Sigmoid colon (tissue), 7 donors: Measurements from ENCODE around the gene NTRK3. TPM values are rescaled to one million over a fixed set of nuclear protein-coding genes. Genes with fewer than 3 reads are reported as not detected.

Source experiments
- DNase-seq: peaks from one replicate; pipeline ENCODE4 v3.0.0-alpha.2; 2019
- H3K27ac ChIP-seq, 4 donors: fragments of 200-600 bp; sonication (generic); one replicate each; pipeline ENCODE4 v1.5.1; 2016 to 2019; ENCODE audit warnings: mild to moderate bottlenecking in 1 of 4
- H3K27me3 ChIP-seq, 3 donors: fragments of 200-600 bp; sonication (generic); one replicate each; pipeline ENCODE4 v1.5.1; 2019; ENCODE audit warnings: mild to moderate bottlenecking in 1 of 3
- H3K36me3 ChIP-seq, 4 donors: fragments of 200-600 bp; sonication (generic); one replicate each; pipeline ENCODE4 v1.5.1; 2016 to 2019
- H3K4me1 ChIP-seq, 4 donors: fragments of 200-600 bp; sonication (generic); one replicate each; pipeline ENCODE4 v1.5.1; 2017 to 2019
- H3K4me3 ChIP-seq, 4 donors: fragments of 200-600 bp; sonication (generic); one replicate each; pipeline ENCODE4 v1.5.1; 2017 to 2019; ENCODE audit warnings: mild to moderate bottlenecking in 2 of 4, moderate library complexity in 1 of 4
- H3K9me3 ChIP-seq, 4 donors: fragments of 200-600 bp in 3 of 4; sonication (generic) in 3 of 4; one replicate each; pipeline versions ENCODE4 v1.5.1 to v1.6.1; 2013 to 2019
- EP300 ChIP-seq, 4 donors: sonication (generic); formaldehyde crosslinking; IDR thresholded peaks; one replicate each; pipeline ENCODE4 v1.6.1; 2017; ENCODE audit warnings: antibody characterized with exemption in 4 of 4
- POLR2A ChIP-seq, 2 donors: fragments of 450-650 bp; IDR thresholded peaks; one replicate each; pipeline ENCODE4 v1.6.1; 2016; ENCODE audit warnings: antibody characterized with exemption in 2 of 2, mild to moderate bottlenecking in 2 of 2, moderate library complexity in 2 of 2
- POLR2AphosphoS5 ChIP-seq, 4 donors: sonication (generic); formaldehyde crosslinking; IDR thresholded peaks; one replicate each; pipeline ENCODE4 v1.6.1; 2017; ENCODE audit warnings: antibody characterized with exemption in 4 of 4
- WGBS, 2 donors: extraction: QIAGEN DNeasy Blood & Tissue Kit; methylation state at CpG; one replicate each; pipeline ENCODE4 v1.1.7; 2013; 5-methylcytosine and 5-hydroxymethylcytosine counted together
- intact Hi-C: fragments of 100-400 bp; cut with DNase I; formaldehyde crosslinking; loops from one replicate; pipeline ENCODE4 v1.15.1; 2023
- polyA plus RNA-seq, 3 donors: library from polyadenylated mRNA; stranded (reverse); fragments of 200-250 nt; gene quantifications; one replicate each; pipeline ENCODE4 v1.2.3, GENCODE V29; 2013
- total RNA-seq, 4 donors: library from RNA; depleted of rRNA; stranded (reverse); fragments of >200 nt; gene quantifications; one replicate each; pipeline ENCODE4 v1.1.0, GENCODE V29; 2016
- TF ChIP-seq, protein P1 (sequence below), 4 experiments: fragments of 450-650 bp in 3 of 4; fragments of 200-600 bp in 1 of 4; IDR thresholded peaks; one replicate each; pipeline ENCODE4 v1.5.1; 2016 to 2019; ENCODE audit warnings: antibody characterized with exemption in 4 of 4, mild to moderate bottlenecking in 3 of 4, moderate library complexity in 2 of 4
- donor health status: healthy with polysubstance abuse.
- donor health status: Bipolar disorder and iron deficiency.
- donor health status: healthy.

NTRK3 gene
- total and polyA plus RNA-seq, 7 donors: 1.1 to 13.0 (median 3.6) TPM; not detected in 2

DNA sequence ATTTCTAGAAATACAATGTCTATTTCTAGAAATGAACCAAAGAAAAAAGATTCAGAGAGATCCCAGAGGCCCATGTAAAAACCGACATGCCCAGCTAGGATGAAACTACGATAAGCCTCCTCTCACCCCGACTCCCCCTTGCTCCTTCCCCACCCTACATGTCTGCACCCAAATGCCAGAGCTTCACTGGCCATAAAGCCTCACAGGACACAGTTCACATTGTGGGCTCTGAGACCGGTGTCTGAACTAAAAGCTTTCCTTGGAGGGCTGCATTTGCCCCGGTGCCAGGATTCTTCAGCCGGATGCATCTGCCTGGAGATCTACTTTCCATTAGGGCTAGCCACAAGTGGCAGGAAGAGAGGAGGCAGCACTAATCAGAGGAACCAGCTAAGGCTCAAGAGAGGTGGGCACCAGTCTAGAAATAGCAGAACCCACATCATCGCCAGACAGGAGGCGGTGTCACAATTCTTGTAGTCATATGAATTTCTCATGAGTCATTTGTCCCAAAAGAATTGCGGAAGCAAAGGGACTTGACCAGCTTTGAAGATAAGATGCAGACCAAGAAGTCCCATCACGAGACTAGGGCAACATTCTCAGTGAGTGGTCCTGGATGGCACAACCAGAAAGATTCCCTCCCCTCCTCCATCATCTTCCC is 353.6 kb downstream of the NTRK3 start:
- TF ChIP-seq, protein P1, sequence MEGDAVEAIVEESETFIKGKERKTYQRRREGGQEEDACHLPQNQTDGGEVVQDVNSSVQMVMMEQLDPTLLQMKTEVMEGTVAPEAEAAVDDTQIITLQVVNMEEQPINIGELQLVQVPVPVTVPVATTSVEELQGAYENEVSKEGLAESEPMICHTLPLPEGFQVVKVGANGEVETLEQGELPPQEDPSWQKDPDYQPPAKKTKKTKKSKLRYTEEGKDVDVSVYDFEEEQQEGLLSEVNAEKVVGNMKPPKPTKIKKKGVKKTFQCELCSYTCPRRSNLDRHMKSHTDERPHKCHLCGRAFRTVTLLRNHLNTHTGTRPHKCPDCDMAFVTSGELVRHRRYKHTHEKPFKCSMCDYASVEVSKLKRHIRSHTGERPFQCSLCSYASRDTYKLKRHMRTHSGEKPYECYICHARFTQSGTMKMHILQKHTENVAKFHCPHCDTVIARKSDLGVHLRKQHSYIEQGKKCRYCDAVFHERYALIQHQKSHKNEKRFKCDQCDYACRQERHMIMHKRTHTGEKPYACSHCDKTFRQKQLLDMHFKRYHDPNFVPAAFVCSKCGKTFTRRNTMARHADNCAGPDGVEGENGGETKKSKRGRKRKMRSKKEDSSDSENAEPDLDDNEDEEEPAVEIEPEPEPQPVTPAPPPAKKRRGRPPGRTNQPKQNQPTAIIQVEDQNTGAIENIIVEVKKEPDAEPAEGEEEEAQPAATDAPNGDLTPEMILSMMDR (IDR thresholded peaks at IDR 0.05): no peak
- no peak for TF ChIP-seq EP300 (IDR thresholded peaks at IDR 0.05)
- TF ChIP-seq POLR2AphosphoS5 (IDR thresholded peaks at IDR 0.05): no peak
- TF ChIP-seq POLR2A (IDR thresholded peaks at IDR 0.05): no peak
- no peaks in the 10 kb centered on the region for H3K9me3 ChIP-seq
- WGBS, 2 donors: 77 to 83% methylated on average over 10 of the region's 10 CpGs
- DNase-seq: no peak
- H3K4me1 ChIP-seq: no peaks in the 10 kb centered on the region
- no peak overlapping the region for H3K4me3 ChIP-seq
- no peaks in the 10 kb centered on the region for H3K27me3 ChIP-seq
- H3K27ac ChIP-seq: no peak overlapping the region
- H3K36me3 ChIP-seq: no peaks in the 10 kb centered on the region
- intact Hi-C loops: no loop called here

DNA sequence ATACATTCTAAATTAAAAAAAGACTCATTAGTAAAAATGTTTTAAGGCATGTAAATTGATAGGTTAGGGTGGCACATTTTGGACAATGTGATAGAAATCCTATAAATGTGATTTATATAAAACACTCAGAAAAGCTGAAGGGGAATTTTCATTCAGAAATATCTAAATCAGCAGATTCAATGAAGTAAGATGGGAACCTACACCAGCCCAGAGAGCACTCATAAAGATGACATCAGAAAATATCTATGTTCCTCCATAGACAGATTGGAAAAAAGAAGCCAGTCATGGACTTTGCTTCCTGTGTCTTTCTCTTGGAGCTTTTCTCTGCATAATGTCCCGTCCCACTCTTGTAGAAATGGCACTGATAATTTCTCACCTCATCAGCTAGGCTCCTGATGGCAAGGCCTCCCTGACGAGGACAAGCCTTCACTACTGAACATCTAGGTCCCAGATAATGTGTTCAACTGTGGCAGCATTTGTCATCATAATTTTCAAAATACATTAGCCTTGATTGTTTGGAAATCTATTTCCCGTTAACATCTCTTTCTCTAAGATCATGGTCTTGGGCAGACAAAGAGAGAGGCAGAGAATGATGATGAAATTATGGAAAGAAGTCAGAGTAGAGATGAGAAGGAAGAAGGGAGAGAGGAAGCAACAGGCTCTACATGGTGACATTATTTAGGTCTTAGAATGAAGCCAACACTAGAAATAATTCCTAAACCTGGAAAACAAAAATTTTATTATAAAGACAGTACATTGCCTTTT is 354.4 kb downstream of the NTRK3 start:
- Histone ChIP-seq H3K9me3 (no peaks in the 10 kb centered on the region), H3K36me3 (no peaks in the 10 kb centered on the region), H3K4me3 (no peak overlapping the region), H3K27ac (no peak overlapping the region), H3K27me3 (no peaks in the 10 kb centered on the region), H3K4me1 (no peaks in the 10 kb centered on the region)
- intact Hi-C loops: no loop called here
- WGBS, 2 donors: 64 to 66% methylated on average over 3 of the region's 3 CpGs
- TF ChIP-seq, protein P1 (IDR thresholded peaks at IDR 0.05): no peak
- no peak for TF ChIP-seq POLR2A (IDR thresholded peaks at IDR 0.05)
- DNase-seq: no peak

DNA sequence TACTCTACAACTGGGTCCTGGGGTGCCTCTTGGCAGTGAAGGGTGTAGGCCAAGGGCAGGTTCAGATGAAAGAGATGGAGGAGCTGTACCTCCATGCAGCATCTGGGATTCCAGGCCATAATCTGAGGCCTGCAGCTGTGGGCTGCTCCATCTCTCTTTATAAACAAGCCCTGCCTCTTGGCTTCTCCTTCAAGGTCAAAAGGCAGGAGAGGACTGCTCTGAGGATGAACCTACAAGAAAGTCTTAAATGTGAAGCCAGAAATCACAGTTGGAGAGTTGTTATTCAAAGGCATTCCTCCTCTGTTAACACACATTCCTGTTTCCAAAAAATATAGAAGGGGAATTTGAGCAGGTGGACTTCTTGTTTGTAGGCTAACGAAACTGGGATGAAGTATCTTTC is 355.5 kb downstream of the NTRK3 start:
- Histone ChIP-seq H3K4me1 (no peaks in the 10 kb centered on the region), H3K27ac (no peak overlapping the region), H3K4me3 (no peak overlapping the region), H3K9me3 (no peaks in the 10 kb centered on the region), H3K27me3 (no peaks in the 10 kb centered on the region), H3K36me3 (no peaks in the 10 kb centered on the region)
- intact Hi-C loops: no loop called here
- no peak for DNase-seq
- TF ChIP-seq POLR2A (IDR thresholded peaks at IDR 0.05) (no peak), EP300 (IDR thresholded peaks at IDR 0.05) (no peak), POLR2AphosphoS5 (IDR thresholded peaks at IDR 0.05) (no peak)
- TF ChIP-seq, protein P1 (IDR thresholded peaks at IDR 0.05): no peak
- WGBS, 2 donors: 18 to 66% methylated on average over 1 of the region's 1 CpG

DNA sequence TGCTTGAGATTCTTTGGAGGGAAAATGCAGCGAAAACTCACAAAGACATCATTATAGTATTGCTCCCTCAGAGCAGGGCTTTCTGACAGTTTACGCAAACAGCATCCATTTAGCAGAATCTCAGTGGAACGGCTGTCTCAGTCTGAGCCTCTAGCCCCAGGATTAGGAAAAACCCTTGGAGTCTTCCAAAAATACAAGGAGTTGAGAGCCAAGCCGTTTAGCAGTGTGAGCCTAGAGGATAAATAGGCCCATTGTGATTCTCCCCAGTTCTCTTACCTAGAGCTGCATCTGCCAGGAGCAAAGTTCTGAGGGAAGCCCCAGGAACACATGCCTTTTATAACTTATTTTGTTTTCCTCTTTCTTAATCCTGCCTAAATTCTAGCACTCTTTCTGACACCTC is 359.6 kb downstream of the NTRK3 start:
- H3K4me1 ChIP-seq: no peaks in the 10 kb centered on the region
- no peak overlapping the region for H3K4me3 ChIP-seq
- 66 to 68% methylated on average over 4 of the region's 4 CpGs for WGBS, 2 donors
- intact Hi-C loops: no loop called here
- TF ChIP-seq POLR2A (IDR thresholded peaks at IDR 0.05) (no peak), EP300 (IDR thresholded peaks at IDR 0.05) (no peak), POLR2AphosphoS5 (IDR thresholded peaks at IDR 0.05) (no peak)
- TF ChIP-seq, protein P1 (IDR thresholded peaks at IDR 0.05): no peak
- H3K27ac ChIP-seq: no peak overlapping the region
- no peak for DNase-seq
- no peaks in the 10 kb centered on the region for H3K9me3 ChIP-seq
- H3K36me3 ChIP-seq: no peaks in the 10 kb centered on the region
- no peaks in the 10 kb centered on the region for H3K27me3 ChIP-seq
